Activated effector memory CD4-positive, alpha-beta T cell treated with anti-CD3 and anti-CD28 coated beads, Interleukin-2, amount 50 U/mL, for 16 hours (primary cell): ENCODE data around the gene RRP7A.
"Not testable (repeated sequence)": the region's sequence is repeated elsewhere in the genome, so short reads cannot be mapped to it uniquely, and the experiment has no call there.

Source experiments
- DNase-seq: peaks from one replicate; pipeline ENCODE4 v3.0.0-alpha.2; 2020

The RRP7A gene

DNA sequence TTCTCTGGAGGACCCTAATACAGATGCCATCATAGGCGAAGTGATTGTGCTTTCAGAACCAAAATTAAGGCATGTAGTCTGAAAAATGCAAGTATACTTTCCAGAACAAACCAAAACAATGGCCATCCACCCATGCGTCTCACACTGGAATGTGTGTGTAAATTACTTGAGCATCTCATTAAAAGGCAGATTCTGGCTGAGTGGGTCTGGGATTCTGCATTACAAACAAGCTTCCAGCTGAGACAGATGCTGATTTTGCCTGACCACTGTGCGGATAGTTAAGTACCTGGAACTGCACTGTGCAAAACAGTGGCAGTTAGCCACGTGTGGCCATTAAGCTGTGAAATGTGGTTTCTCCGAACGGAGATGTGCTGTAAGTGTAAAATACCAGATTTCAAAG lies 26.2 kb downstream of the RRP7A start:
- DNase-seq: no peak

DNA sequence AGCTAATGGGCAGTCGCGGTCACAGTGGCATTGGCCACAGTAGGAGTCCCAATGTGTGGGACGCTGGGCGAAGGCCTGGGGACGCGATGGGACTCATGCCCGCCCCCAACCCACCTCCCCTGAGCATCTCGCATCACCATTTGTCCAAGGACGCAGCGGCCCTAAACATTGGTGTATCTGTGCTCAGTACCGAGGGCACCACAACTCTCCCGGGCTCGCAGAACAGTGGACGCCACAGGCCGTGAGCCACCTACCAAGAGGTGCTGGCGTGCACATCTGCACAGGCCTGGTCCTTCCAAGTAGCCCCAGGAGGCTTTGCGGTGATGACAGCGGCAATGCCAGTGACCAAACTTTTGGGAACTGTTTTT lies 27.3 kb downstream of the RRP7A start:
- no peak for DNase-seq

DNA sequence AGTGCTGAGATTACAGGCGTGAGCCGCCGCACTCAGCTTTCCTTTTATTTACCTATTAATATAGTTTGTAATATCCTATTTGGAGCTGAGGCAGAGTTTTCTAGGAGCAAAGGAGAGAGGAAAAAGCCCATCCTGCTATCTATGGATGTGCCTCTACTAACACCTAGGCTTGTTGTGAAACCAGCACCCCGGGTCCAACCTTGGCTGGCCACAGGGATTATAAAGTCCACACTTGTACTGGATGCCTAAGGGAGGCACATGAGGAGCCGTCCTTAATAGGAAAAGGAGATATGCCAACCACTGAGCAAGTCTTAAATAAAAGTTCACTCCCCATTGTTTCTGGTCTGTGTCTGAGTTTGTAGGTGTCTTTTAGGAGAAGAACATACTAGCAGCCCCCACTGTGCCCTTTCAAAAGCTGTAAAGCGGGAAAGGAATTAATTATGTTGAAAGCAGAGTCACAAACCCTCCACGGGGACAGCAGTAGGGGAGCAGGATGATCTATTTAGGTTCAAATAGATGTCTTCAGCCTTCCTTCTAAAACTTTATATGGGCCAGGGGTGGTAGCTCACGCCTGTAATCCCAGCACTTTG lies 29.3 kb downstream of the RRP7A start:
- no peak for DNase-seq

DNA sequence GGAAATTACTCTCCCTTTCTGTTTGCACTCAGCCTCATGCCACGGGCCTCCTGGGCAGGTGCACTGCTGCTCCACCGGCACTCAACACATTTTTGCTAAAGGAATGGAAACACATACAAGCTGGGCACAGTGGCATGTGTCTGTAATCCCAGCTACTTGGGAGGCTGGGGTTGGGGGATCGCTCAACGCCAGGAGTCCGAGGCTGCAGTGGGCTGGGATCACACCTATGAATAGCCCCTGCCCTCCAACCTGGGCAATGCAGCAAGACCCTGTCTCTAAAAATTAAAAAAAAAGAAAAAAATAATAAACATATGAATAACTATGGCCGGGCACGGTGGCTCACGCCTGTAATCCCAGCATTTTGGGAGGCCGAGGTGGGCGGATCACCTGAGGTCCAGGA lies 30.6 kb downstream of the RRP7A start:
- DNase-seq: no peak

DNA sequence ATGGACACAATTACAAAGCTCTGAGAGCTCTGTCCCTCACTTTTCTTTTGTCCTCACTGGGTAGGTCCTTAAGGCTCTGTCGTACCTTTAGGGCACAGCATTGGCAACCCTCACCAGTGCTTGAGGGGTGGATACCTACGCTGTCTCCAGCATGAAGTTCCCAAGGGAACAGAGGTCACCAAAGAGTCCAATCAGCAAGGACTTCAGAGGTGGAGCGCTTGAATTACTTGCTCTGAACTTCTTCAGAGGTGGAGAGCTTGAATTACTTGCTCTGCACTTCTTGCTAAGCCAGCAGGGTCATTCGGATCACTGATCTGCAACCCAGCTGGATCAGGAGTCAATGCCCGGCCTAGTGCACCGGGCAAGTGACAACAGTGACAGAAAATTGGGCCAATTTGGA lies 35.1 kb downstream of the RRP7A start:
- no peak for DNase-seq

DNA sequence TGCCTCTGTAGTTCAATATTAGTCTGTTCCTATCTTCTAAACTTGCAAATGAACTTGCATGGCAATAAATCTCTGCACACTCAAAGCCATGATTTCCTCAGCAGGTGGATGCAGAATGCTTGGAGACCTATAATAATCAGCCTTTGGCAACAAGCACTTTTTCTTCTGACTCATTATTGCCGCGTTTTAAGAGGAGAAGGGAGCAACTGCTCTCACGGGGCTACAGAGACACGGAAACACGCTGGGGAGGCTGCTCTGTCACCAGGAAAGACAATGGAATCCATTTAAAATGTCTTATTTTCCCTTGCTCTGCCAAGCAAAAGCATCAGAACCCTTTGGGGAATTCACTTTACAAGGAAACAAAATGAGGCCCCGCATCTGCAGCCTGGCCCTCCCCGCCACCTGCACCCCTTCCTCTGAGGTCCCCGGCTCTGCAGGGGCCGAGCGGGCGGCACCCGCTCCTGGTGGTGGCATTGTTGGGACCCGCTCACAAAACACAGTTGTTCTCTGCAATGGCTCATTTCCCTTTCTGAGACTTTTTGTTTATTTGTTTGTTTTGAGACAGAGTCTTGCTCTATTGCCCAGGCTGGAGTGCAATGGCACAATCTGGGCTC lies 35.9 kb downstream of the RRP7A start:
- DNase-seq: not testable (repeated sequence)

DNA sequence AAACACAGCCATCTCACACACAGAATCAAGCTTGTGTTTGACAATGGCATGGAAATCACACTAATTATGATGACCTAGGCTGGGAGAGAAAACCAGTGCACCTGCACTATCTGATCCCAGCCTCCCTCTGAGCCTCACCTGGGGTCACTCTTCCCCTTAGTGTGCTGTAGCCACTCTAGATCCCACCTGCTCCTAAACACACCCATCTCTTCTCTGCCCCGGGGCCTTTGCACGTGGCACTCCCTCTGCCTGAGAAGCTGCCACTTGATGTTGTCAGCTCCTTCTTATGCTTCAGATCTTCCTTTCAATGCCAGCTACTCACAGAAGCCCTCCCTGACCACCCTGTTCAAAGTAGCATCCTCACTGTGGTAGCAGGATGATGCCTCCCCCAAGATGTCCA lies 44.5 kb downstream of the RRP7A start:
- DNase-seq: no peak

DNA sequence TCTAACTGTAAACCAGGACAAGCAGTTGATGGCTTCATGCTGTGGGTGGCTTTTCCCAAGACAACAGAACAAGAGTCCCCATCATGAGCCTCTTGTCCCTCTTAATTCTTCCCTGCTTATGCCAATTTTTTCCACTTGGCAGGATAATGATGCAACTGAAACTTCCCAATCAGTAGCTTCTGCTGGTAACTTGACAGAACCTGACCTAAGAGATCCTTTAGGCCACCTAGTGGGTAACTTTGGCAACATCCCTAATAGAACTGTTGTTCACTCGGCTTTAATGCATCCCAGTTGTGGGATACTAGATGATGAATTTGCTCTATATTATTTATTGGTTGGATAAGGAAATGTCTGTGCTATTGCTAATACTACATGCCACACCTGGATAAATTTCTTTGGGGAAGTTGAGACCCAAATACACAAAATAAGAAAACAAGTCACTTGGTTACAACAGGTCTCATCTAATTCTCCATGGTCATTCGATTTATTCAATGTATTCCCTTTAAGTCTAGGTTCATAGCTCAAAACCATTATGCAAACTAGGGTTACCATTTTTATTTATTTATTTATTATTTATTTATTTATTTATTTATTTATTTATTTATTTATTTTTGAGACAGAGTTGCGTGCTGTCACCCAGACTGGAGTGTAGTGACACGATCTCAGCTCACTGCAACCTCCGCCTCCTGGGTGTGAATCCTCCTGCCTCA lies 46.0 kb downstream of the RRP7A start:
- DNase-seq: no peak

DNA sequence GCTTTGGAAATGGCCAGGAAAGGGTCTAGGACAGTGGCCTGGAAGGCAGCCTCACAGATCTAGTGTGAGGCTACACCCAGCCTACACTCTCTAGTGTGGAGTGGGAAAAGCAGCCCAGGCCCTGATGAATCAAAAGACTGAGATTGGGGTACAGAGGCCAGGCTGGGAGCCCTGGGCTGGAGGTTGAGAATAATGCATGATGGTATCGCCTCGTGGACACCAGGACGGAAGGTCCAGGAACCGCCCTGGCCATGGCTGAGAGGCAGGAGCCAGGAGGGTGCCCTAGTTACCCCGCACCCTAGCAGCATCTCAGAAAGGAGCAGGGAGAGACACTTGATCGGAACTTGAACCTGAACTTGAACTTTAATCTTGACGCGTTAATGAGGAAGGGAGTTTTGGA lies 46.9 kb downstream of the RRP7A start:
- DNase-seq: no peak

DNA sequence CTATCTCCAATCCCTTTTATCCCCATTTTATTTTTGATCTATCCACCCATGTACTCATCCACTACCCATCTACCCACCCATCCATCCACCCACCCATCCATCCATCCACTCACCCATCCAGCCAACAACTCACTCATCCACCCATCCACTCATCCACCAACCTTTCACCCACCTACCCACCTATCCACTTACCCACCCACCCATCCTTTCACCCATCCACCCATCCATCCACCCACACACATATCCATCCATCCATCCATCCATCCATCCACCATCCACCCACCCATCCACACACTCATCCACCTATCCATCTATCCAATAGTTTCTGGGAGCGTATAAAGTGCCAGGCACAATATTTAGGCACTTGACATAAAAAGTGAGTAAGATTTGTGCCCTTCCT lies 48.2 kb downstream of the RRP7A start:
- no peak for DNase-seq

DNA sequence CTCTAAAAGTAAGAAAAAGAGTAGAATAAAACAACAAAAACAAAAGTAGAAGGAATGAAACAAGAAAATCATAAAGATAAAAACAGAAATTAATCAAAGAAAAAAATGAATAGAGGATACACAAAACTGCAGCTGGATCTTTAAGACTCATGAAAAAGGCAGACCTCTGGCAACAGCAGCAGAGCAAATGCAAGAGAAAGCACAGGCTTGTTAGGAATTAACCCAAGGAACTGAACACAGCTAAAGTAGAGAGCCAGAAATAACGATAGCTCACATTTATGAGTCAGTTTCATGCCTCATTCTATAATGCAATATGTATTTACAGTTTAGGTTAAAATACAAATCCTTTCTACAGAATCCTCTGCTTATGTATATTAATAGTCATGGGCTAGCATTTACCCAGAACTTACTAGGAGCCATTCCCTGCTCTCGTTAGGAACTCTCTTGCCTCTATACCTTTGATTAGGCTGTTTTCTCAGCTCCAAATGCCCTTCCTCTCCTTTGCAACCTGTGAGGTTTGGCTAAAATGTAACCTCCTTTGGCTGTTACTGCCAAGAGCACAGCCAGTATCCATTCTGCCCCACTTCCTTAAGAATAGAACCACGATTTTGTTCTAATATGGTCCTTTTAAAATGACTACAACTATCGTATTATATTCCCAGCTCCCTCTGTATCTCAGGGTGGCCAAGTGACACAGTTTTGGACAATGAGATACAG lies 49.1 kb downstream of the RRP7A start:
- DNase-seq: no peak

DNA sequence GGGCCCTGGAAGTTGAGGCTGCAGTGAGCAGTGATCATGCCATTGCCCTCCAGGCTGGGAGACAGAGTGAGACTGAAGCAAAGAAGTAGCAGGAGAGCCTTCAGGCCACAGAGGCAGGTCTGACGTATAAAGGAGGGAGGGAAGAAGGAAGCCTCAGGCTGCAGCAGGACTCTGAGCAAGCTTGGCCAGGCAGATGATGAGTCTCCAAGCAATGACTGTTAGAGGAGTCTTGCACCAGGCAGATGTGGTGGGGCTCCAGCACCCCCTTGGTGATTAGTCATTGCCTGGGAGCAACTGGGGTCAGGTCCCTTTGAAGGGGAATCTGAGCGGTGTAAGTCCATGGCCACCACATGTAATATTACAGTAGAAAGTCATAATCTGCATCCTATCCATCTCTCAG lies 50.8 kb downstream of the RRP7A start:
- DNase-seq: no peak

DNA sequence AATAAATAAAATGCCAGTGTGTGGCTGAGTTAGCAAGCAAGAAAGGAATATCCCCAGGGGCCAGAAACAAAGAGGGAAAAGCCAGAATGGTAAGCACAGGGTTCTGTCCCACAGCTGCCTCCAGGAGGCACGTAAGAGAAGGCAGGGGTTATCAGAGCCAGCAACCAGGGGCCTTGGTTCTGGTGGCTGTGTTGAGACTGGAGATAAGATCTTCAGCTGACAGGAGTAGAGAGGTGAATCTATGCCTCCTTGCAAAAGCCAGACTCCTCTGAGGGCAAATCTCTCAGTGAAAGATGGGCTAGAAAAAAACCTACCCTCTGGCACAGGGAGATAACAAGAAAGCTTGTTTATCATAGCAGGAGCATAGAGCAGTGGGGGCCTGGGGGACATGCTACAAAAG lies 57.6 kb downstream of the RRP7A start:
- DNase-seq: no peak

DNA sequence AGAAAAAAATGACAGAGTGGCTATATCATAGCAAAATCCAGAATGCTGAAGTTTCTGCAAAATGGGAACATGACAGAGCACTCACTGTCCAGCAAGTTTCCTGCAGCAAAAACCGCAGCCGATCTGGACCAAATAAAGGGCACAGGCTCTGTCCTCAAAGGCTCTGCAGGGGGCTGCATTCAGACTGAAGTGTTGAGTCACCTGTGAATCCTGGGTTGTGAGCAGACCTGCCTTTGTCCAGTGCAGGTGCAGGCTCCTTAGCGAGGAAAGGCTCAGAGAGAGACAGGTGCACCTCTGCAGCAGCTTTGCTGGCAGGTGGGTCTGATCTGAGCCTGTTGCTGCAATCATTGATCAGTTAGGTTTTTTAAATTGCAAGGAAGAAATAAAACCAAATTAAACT lies 58.1 kb downstream of the RRP7A start:
- DNase-seq: no peak
